Measurements from ENCODE around the gene DIP2A. TPM values are rescaled to one million over a fixed set of nuclear protein-coding genes. Genes with fewer than 3 reads are reported as not detected.

The DIP2A gene
- total RNA-seq, 1 experiment from 2014 or later, result 39.9 TPM

DNA sequence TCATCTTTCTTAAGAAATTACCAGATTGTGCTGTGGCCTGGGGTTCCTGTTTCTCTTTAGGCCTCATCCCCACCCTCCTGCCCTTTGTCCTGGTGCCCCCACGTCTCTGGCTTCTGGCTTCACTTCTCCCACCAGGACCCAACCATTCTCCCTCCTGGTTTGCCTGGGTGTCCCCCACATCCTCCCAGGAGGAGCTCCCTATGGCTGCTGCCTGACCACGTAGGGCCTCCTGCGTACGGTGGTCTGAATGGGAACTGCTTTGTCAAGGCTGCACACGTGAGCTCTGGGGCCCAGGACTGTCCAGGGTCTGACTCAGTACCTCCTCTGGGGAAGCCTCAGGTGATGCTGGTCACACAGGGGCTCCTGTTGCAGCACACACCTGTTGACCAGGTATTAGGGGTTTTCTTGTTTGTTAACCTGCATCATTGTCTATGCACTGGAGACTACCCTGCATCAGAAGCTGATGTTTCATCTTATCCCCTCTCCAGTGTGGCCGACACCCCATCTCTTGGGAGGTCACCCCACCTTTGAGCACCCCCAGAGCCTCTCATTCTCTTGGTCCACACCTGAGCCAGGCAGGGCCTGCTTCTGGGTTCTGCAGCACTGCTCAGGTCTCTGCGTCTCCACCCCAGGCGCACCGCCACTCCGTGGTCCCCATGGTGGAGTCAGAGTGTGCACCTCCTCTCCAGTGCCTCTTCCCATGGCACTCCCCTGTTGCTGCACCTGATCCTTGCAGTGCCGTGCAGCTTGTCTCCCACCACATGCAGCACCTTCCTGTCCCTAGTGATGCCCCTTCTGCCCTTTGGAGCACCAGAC lies 80.4 kb downstream of the DIP2A start:
- Histone ChIP-seq H3K9me2 (ENCODE audit: insufficient read depth) (no peaks in the 10 kb centered on the region), H4K20me1 (ENCODE audit: insufficient read depth) (no peaks in the 10 kb centered on the region), H3K9me3 (ENCODE audit: insufficient read depth, low read depth) (no peaks in the 10 kb centered on the region), H3K4me1 (replicated peaks; ENCODE audit: insufficient read depth) (no peaks in the 10 kb centered on the region), H3F3A (ENCODE audit: insufficient read depth, low read depth) (no peaks in the 10 kb centered on the region), H3K4me2 (no peak overlapping the region), H3K27ac (no peak overlapping the region), H3K4me3 (no peak overlapping the region), H2AFZ (no peak overlapping the region), H3K27me3 (ENCODE audit: insufficient read depth, low read depth) (no peaks in the 10 kb centered on the region), H3K36me3 (ENCODE audit: low read depth) (no peaks in the 10 kb centered on the region), H3K79me2 (ENCODE audit: low read depth) (no peaks in the 10 kb centered on the region)
- intact Hi-C loops (cut with micrococcal nuclease; ENCODE audit: unreplicated experiment), result no loop called here
- DNase-seq, result no peak
- POLR2A ChIA-PET (ENCODE audit: unreplicated experiment), result no interaction called here
- CTCF ChIA-PET, result no interaction called here
- BruUV-seq (replicated peaks), result no TSS peak
- TF ChIP-seq, protein P1, sequence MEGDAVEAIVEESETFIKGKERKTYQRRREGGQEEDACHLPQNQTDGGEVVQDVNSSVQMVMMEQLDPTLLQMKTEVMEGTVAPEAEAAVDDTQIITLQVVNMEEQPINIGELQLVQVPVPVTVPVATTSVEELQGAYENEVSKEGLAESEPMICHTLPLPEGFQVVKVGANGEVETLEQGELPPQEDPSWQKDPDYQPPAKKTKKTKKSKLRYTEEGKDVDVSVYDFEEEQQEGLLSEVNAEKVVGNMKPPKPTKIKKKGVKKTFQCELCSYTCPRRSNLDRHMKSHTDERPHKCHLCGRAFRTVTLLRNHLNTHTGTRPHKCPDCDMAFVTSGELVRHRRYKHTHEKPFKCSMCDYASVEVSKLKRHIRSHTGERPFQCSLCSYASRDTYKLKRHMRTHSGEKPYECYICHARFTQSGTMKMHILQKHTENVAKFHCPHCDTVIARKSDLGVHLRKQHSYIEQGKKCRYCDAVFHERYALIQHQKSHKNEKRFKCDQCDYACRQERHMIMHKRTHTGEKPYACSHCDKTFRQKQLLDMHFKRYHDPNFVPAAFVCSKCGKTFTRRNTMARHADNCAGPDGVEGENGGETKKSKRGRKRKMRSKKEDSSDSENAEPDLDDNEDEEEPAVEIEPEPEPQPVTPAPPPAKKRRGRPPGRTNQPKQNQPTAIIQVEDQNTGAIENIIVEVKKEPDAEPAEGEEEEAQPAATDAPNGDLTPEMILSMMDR (conservative IDR thresholded peaks at IDR 0.05), result no peak

DNA sequence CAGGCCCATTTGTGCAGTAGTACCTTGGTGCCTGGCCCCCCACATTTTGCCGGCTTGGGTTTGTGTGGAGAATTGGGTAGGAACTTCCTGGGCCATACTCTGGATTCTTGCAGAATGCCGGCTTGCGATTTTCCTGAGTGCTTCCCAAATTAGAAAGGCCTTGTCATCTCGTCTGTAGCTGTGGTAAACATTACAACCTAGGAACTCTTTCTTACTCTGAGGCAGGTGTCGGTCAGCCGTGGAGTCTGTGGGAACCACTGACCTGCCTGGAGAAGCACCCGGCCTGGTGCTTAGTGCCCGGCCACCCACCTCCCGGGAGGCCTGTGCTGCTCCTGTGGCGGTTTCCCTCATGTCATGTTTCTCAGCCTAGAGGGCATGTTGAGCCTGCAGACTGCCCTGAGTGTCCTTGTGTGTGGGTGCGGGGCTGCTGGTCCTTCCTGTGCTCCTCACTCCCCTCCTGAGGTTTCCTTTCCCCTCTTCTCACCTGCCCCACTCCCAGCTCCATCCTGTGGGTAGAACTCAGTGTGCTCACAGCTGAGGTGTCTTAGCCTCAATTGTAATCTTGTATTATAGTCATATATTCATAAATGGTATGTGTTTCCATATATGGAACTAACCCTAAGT lies 81.5 kb downstream of the DIP2A start:
- H3K36me3 ChIP-seq (ENCODE audit: low read depth), result no peaks in the 10 kb centered on the region
- DNase-seq, result no peak
- TF ChIP-seq EZH2 (IDR thresholded peaks at IDR 0.05; ENCODE audit: low read depth), result no peak
- TF ChIP-seq, protein P1 (conservative IDR thresholded peaks at IDR 0.05), result no peak

DNA sequence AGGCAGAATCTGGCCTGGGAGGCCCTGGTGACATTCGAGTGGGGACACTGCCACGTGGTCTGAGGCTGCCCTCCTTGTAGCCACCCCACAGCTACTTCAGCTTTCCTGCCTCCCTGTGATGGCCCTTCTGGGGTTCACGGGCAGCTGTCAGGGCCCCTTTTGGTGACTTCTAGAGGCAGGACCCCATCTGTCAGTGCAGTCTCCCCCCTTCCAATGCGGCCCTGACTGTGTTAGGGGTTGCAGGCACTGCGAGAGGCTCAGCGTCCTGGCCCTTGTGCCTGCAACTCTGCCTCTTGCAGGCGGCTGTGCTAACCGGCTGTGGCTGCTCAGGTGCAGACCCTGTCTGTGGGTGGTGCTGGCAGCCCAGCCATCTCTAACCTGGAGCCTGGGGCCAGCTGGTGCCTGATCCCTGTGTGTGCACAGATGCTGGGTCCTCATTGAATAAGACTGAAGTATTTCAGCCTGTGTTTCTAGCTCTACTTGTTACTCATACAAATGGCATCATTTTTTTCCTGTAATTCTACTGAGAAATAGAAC lies 84.0 kb downstream of the DIP2A start:
- DNase-seq, result no peak
- Histone ChIP-seq H4K20me1 (ENCODE audit: insufficient read depth) (no peaks in the 10 kb centered on the region), H3K27ac (no peak overlapping the region), H3K9me2 (ENCODE audit: insufficient read depth) (no peaks in the 10 kb centered on the region), H3K9me3 (ENCODE audit: insufficient read depth, low read depth) (no peaks in the 10 kb centered on the region), H3K4me2 (no peak overlapping the region), H3K4me1 (replicated peaks; ENCODE audit: insufficient read depth) (no peaks in the 10 kb centered on the region), H3K27me3 (ENCODE audit: insufficient read depth, low read depth) (no peaks in the 10 kb centered on the region), H3F3A (ENCODE audit: insufficient read depth, low read depth) (no peaks in the 10 kb centered on the region), H3K36me3 (ENCODE audit: low read depth) (no peaks in the 10 kb centered on the region), H2AFZ (no peak overlapping the region), H3K4me3 (no peak overlapping the region), H3K79me2 (ENCODE audit: low read depth) (no peaks in the 10 kb centered on the region)
- no TSS peak for BruUV-seq (replicated peaks)
- intact Hi-C loops (cut with micrococcal nuclease; ENCODE audit: unreplicated experiment), result no loop called here
- TF ChIP-seq, protein P1 (conservative IDR thresholded peaks at IDR 0.05), result no peak
- TF ChIP-seq EZH2 (IDR thresholded peaks at IDR 0.05; ENCODE audit: low read depth), result no peak
- ChIA-PET CTCF (interaction anchor here (0.6 kb wide), 1 partner anchor 14 kb away, joined by 7 read pairs; no protein-coding TSS in a partner anchor), POLR2A (ENCODE audit: unreplicated experiment) (no interaction called here)

More for the DNA sequence above, 81.5 kb downstream of the DIP2A start:
- H3F3A ChIP-seq (ENCODE audit: insufficient read depth, low read depth), result no peaks in the 10 kb centered on the region
- BruUV-seq (replicated peaks), result no TSS peak
- H3K9me3 ChIP-seq (ENCODE audit: insufficient read depth, low read depth), result no peaks in the 10 kb centered on the region
- H3K79me2 ChIP-seq (ENCODE audit: low read depth), result no peaks in the 10 kb centered on the region
- CTCF ChIA-PET, result no interaction called here
- no peaks in the 10 kb centered on the region for H3K27me3 ChIP-seq (ENCODE audit: insufficient read depth, low read depth)
- no peak overlapping the region for H3K4me2 ChIP-seq
- H4K20me1 ChIP-seq (ENCODE audit: insufficient read depth), result no peaks in the 10 kb centered on the region
- H3K4me1 ChIP-seq (replicated peaks; ENCODE audit: insufficient read depth), result no peaks in the 10 kb centered on the region
- intact Hi-C loops (cut with micrococcal nuclease; ENCODE audit: unreplicated experiment), result no loop called here
- H3K9me2 ChIP-seq (ENCODE audit: insufficient read depth), result no peaks in the 10 kb centered on the region
- no peak overlapping the region for H3K27ac ChIP-seq
- H2AFZ ChIP-seq, result no peak overlapping the region
- POLR2A ChIA-PET (ENCODE audit: unreplicated experiment), result no interaction called here
- H3K4me3 ChIP-seq, result no peak overlapping the region
